Thymus (tissue), 11 donors: ENCODE results near the gene NOS1. TPM values are rescaled to one million over a fixed set of nuclear protein-coding genes. Genes with fewer than 3 reads are reported as not detected.

Experiments used
- DNase-seq, 9 donors: peaks; one replicate each; pipeline ENCODE4 v3.0.0-alpha.2; 2013; ENCODE audit warnings: low spot score in 9 of 9, low read depth in 6 of 9, missing footprints in 1 of 9
- H3K27ac ChIP-seq, 2 donors: one replicate each; pipeline ENCODE4 v1.5.1; 2013; ENCODE audit warnings: control low read depth in 1 of 2, low read depth in 1 of 2, low read length in 1 of 2, mild to moderate bottlenecking in 1 of 2, moderate library complexity in 1 of 2
- H3K27me3 ChIP-seq, 2 donors: one replicate each; pipeline ENCODE4 v1.5.1; 2013; ENCODE audit warnings: low read length in 1 of 2; ENCODE audit not compliant: control insufficient read depth in 2 of 2, insufficient read depth in 1 of 2
- H3K36me3 ChIP-seq, 2 donors: one replicate each; pipeline ENCODE4 v1.5.1; 2013; ENCODE audit warnings: low read length in 1 of 2, mild to moderate bottlenecking in 1 of 2, moderate library complexity in 1 of 2; ENCODE audit not compliant: control insufficient read depth in 2 of 2, insufficient read depth in 2 of 2
- H3K4me1 ChIP-seq, 2 donors: one replicate each; pipeline ENCODE4 v1.5.1; 2013; ENCODE audit warnings: low read length in 2 of 2; ENCODE audit not compliant: control insufficient read depth in 2 of 2, insufficient read depth in 2 of 2
- H3K4me3 ChIP-seq, 2 donors: one replicate each; pipeline ENCODE4 v1.5.1; 2013; ENCODE audit warnings: low read length in 2 of 2, control low read depth in 1 of 2, mild to moderate bottlenecking in 1 of 2
- H3K9me3 ChIP-seq, 2 donors: one replicate each; pipeline ENCODE4 v1.5.1; 2013; ENCODE audit warnings: low read length in 1 of 2, mild to moderate bottlenecking in 1 of 2; ENCODE audit not compliant: control insufficient read depth in 2 of 2, insufficient read depth in 1 of 2
- WGBS: extraction: QIAGEN DNeasy Blood & Tissue Kit; methylation state at CpG from one replicate; pipeline ENCODE4 v1.1.7; 2013; 5-methylcytosine and 5-hydroxymethylcytosine counted together
- polyA plus RNA-seq: library from polyadenylated mRNA; stranded (reverse); fragments of 200-250 nt; gene quantifications from one replicate; pipeline ENCODE4 v1.2.3, GENCODE V29; 2013
- total RNA-seq: library from RNA; stranded (reverse); fragments of 120-200 nt; gene quantifications from one replicate; pipeline ENCODE4 v1.2.4, GENCODE V29; 2013
- donor health status: healthy.

The NOS1 gene
- total and polyA plus RNA-seq, 2 donors = 0.05 to 0.23 TPM

- Histone ChIP-seq H3K4me3 (no peak overlapping the region), H3K4me1 (no peaks in the 10 kb centered on the region), H3K27me3 (peaks cover 0 to 2% of the 10 kb centered on the region in 2 donors), H3K9me3 (no peaks in the 10 kb centered on the region), H3K27ac (no peak overlapping the region), H3K36me3 (no peaks in the 10 kb centered on the region)
- 86% methylated on average over 7 of the region's 7 CpGs for WGBS
- DNase-seq = no peak
Observed at GRCh38 chr12:117218149-117218548, 143.3 kb downstream of the NOS1 start.

GRCh38 chr12:117216686-117217085 lies 144.7 kb downstream of the NOS1 start:
- WGBS = 90% methylated on average over 5 of the region's 5 CpGs
- no peaks in the 10 kb centered on the region for H3K4me1 ChIP-seq
- H3K27me3 ChIP-seq = peaks cover 0 to 2% of the 10 kb centered on the region in 2 donors
- no peak for DNase-seq
- no peak overlapping the region for H3K27ac ChIP-seq
- H3K36me3 ChIP-seq = no peaks in the 10 kb centered on the region
- no peak overlapping the region for H3K4me3 ChIP-seq
- no peaks in the 10 kb centered on the region for H3K9me3 ChIP-seq

GRCh38 chr12:117214797-117215196 lies 146.6 kb downstream of the NOS1 start:
- no peak for DNase-seq
- H3K9me3 ChIP-seq = no peaks in the 10 kb centered on the region
- WGBS = 77% methylated on average over 10 of the region's 10 CpGs
- no peak overlapping the region for H3K4me3 ChIP-seq
- H3K27me3 ChIP-seq = peaks cover 0 to 2% of the 10 kb centered on the region in 2 donors
- H3K4me1 ChIP-seq = no peaks in the 10 kb centered on the region
- H3K27ac ChIP-seq = no peak overlapping the region
- no peaks in the 10 kb centered on the region for H3K36me3 ChIP-seq

GRCh38 chr12:117213295-117213808 lies 148.1 kb downstream of the NOS1 start:
- Histone ChIP-seq H3K27ac (no peak overlapping the region), H3K4me1 (no peaks in the 10 kb centered on the region), H3K4me3 (no peak overlapping the region), H3K36me3 (no peaks in the 10 kb centered on the region), H3K9me3 (no peaks in the 10 kb centered on the region), H3K27me3 (peaks cover 0 to 2% of the 10 kb centered on the region in 2 donors)
- DNase-seq = no peak
- 39% methylated on average over 2 of the region's 2 CpGs for WGBS

GRCh38 chr12:117212563-117213190 lies 148.7 kb downstream of the NOS1 start:
- no peaks in the 10 kb centered on the region for H3K4me1 ChIP-seq
- H3K36me3 ChIP-seq = no peaks in the 10 kb centered on the region
- DNase-seq = peak in 7 of 9 donors; percentile 18 to 72 (median 61)
- 22% methylated on average over 7 of the region's 7 CpGs for WGBS
- H3K4me3 ChIP-seq = no peak overlapping the region
- peaks cover 0 to 4% of the 10 kb centered on the region in 2 donors for H3K27me3 ChIP-seq
- H3K27ac ChIP-seq = no peak overlapping the region
- peaks cover 0 to 2% of the 10 kb centered on the region in 2 donors for H3K9me3 ChIP-seq

GRCh38 chr12:117210266-117210918 lies 151.0 kb downstream of the NOS1 start:
- WGBS = 97% methylated on average over 6 of the region's 6 CpGs
- H3K36me3 ChIP-seq = no peaks in the 10 kb centered on the region
- peaks cover 0 to 2% of the 10 kb centered on the region in 2 donors for H3K9me3 ChIP-seq
- peaks cover 0 to 9% of the 10 kb centered on the region in 2 donors for H3K27me3 ChIP-seq
- H3K27ac ChIP-seq = no peak overlapping the region
- DNase-seq = no peak
- no peak overlapping the region for H3K4me3 ChIP-seq
- H3K4me1 ChIP-seq = no peaks in the 10 kb centered on the region

GRCh38 chr12:117209626-117210025 lies 151.8 kb downstream of the NOS1 start:
- Histone ChIP-seq H3K36me3 (no peaks in the 10 kb centered on the region), H3K4me3 (no peak overlapping the region), H3K4me1 (no peaks in the 10 kb centered on the region), H3K9me3 (peaks cover 0 to 2% of the 10 kb centered on the region in 2 donors), H3K27ac (no peak overlapping the region), H3K27me3 (peaks cover 0 to 7% of the 10 kb centered on the region in 2 donors)
- 80% methylated on average over 3 of the region's 3 CpGs for WGBS
- no peak for DNase-seq

GRCh38 chr12:117208811-117209455 lies 152.5 kb downstream of the NOS1 start:
- WGBS = 91% methylated on average over 13 of the region's 13 CpGs
- no peaks in the 10 kb centered on the region for H3K4me1 ChIP-seq
- H3K4me3 ChIP-seq = no peak overlapping the region
- peaks cover 0 to 2% of the 10 kb centered on the region in 2 donors for H3K9me3 ChIP-seq
- H3K27ac ChIP-seq = no peak overlapping the region
- peaks cover 0 to 7% of the 10 kb centered on the region in 2 donors for H3K27me3 ChIP-seq
- H3K36me3 ChIP-seq = no peaks in the 10 kb centered on the region
- no peak for DNase-seq

GRCh38 chr12:117208206-117208605 lies 153.2 kb downstream of the NOS1 start:
- Histone ChIP-seq H3K36me3 (no peaks in the 10 kb centered on the region), H3K4me3 (no peak overlapping the region), H3K4me1 (no peaks in the 10 kb centered on the region), H3K27me3 (peaks cover 0 to 7% of the 10 kb centered on the region in 2 donors), H3K9me3 (peaks cover 0 to 2% of the 10 kb centered on the region in 2 donors), H3K27ac (no peak overlapping the region)
- no peak for DNase-seq
- WGBS = 82% methylated on average over 16 of the region's 16 CpGs
